ENCODE measurements around the gene SCGB1D2. TPM values are rescaled to one million over a fixed set of nuclear protein-coding genes. Genes with fewer than 3 reads are reported as not detected.
"Not testable (repeated sequence)": the region's sequence is repeated elsewhere in the genome, so short reads cannot be mapped to it uniquely, and the experiment has no call there.

The SCGB1D2 gene
- total RNA-seq: not detected in 2 replicates

DNA sequence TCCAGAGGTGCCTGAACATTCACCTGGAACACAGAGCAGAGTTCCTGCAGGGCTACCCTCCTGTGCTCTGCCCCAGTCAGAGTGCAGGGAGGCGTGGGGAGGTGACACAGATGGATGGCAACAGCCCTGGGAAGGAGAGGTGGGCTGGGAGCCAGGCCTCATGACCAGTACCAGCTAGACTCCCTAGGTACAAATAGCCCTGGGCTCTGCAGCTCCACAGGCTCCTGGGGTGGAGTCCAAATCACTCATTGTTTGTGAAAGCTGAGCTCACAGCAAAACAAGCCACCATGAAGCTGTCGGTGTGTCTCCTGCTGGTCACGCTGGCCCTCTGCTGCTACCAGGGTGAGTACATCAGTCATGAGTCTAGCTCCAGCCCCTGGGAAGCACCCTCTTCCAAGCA is at the start of gene SCGB1D2:
Gene SCGB1D2, plus strand, starts transcription at position 219 of the 400 bp plus-strand sequence. Its CDS starts 69 bp downstream, at position 288.
- no peak for DNase-seq (ENCODE audit: low read depth in 2 of 2)

GRCh38 chr11:62193952-62194351 is 48.1 kb upstream of the SCGB1D2 start:
- peak; percentile 20 to 23 for DNase-seq (ENCODE audit: low read depth in 2 of 2)

DNA sequence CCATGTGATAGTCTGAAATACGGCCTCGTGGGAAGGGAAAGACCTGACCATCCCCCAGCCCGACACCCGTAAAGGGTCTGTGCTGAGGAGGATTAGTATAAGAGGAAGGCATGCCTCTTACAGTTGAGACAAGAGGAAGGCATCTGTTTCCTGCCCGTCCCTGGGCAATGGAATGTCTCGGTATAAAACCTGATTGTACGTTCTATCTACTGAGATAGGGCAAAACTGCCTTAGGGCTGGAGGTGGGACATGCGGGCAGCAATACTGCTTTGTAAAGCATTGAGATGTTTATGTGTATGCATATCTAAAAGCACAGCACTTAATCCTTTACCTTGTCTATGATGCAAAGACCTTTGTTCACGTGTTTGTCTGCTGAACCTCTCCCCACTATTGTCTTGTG is 47.0 kb upstream of the SCGB1D2 start:
- DNase-seq (ENCODE audit: low read depth in 2 of 2): not testable (repeated sequence)

DNA sequence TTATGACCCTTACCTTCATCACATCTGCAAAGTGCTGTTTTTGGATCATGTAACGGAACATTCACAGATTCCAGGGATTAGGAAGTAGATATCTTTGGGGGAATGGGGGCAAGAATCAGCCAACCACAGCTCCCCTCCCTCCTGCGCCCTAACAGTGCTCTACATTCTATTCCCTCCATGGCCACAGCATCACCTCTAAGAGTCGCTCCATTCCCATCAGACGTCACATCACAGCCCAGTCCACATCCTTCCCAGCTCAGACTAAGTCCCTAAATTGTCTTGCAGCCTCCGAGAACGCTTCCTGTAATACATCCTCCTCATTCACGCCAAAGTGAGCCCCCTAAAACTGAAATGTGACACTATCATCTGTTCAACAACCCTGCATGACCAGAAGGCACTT is 46.1 kb upstream of the SCGB1D2 start:
- DNase-seq (ENCODE audit: low read depth in 2 of 2): no peak

- not testable (repeated sequence) for DNase-seq (ENCODE audit: low read depth in 2 of 2)
Measured at GRCh38 chr11:62197400-62197799, 44.6 kb upstream of the SCGB1D2 start.

- no peak for DNase-seq (ENCODE audit: low read depth in 2 of 2)
Measured at GRCh38 chr11:62201376-62201775, 40.7 kb upstream of the SCGB1D2 start.

- DNase-seq (ENCODE audit: low read depth in 2 of 2): no peak
Measured at GRCh38 chr11:62202910-62203309, 39.1 kb upstream of the SCGB1D2 start.

GRCh38 chr11:62204430-62204829 is 37.6 kb upstream of the SCGB1D2 start:
- no peak for DNase-seq (ENCODE audit: low read depth in 2 of 2)

- no peak for DNase-seq (ENCODE audit: low read depth in 2 of 2)
Measured at GRCh38 chr11:62205441-62205840, 36.6 kb upstream of the SCGB1D2 start.

DNA sequence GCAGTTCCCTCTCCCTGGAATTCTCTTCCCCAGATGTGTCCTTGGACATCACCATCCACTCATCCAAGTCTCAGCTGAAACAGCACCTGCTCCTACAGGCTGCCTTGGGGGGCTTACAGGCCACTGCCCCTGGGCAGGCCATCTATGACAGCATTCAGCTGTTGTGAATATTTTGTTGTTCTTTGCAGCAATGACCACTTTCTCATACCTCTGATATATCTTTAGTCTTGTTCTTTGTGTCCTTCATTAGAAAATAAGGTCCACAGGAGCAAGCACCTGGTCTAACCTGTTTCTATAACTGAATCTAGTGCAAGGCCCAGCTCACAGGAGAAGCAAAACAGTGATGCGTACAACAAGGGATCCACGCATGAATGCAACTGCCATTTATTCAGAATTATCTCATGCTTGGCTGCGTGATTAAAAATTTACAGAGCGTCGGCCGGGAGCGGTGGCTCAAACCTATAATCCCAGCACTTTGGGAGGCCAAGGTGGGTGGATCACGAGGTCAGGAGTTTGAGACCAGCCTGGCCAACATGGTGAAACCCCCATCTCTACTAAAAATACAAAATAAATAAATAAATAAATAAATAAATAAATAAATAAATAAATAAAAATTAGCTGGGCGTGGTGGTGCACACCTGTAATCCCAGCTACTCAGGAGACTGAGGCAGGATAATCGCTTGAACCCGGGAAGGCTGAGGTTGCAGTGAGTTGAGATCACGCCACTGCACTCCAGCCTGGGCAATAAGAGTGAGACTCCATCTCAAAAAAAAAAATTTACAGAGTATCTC is 35.6 kb upstream of the SCGB1D2 start:
- DNase-seq (ENCODE audit: low read depth in 2 of 2): not testable (repeated sequence)

DNA sequence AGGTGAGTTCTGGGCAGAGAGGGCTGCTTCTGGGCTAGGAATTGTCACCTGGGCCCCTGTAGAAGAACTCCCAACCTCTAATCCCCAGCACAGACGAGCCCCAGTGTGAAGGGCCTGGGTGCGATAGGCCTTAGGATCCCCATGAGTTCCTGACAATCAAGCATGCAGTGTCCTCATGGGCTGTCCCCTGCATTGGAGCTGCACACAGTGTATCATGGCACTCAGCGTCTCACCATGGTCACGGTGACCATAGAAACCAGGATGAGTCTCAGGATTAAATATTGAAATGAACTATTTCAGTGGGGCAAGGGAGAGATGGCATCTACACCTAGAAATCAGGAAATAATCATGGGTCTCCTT is 33.3 kb upstream of the SCGB1D2 start:
- no peak for DNase-seq (ENCODE audit: low read depth in 2 of 2)

- DNase-seq (ENCODE audit: low read depth in 2 of 2): peak; percentile 33 to 55
Measured at GRCh38 chr11:62217191-62217748, 24.8 kb upstream of the SCGB1D2 start.

DNA sequence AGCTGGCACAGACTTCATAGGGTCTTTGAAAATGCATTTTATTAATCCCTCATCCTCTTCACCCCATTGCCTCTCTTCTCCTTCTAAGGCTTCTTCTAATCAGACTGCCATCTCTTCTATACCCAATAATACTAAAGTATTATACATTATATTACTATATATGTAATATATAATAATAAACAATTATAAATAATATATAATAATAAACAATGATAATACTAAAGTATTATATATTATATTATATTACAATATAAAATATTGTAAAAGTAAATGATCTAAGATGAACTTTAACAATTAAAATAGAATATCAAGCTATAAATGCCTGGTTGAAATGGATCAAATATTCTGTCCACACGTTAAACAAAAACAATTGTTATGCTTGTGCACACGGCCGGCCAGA is 20.5 kb upstream of the SCGB1D2 start:
- DNase-seq (ENCODE audit: low read depth in 2 of 2): no peak

DNA sequence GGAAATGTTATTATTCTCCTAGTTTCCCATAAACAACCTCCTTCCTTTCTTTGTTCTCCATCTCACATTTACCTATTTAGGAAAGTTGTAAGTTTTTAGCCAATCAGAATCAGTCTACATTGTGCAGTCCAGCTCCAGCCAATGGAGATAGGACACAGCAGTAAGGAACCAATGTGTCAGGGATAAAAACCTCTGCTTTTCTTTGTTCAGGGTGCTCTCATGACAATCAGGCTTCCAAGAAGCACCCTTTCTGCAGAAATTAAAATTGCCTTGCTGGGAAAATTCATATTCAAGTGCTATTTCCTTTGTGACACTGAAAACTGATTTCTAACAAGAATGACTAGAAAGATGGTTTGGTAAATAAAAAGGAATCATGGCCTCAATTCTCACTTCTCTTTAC is 18.9 kb upstream of the SCGB1D2 start:
- DNase-seq (ENCODE audit: low read depth in 2 of 2): peak; percentile 11 to 35

DNA sequence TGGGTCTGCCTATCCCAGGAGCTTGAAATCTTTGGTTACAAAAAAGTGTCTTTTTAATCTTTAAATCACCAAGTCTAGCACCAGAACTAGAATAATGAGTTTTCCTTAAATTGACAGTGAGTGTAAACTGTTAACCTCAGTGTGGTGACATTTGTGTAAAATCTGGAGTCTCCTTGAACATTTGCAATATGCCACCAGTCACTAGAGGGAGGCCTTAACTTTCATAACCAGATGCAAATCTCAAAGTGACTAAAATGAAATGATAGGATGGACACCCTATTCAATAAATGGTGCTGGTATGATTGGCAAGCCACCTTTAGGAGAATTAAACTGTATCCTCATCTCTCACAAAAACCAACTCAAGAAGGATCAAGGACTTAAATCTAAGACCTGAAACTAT is 8.3 kb upstream of the SCGB1D2 start:
- DNase-seq (ENCODE audit: low read depth in 2 of 2): peak; percentile 26 to 44

GRCh38 chr11:62236187-62236586 is 5.9 kb upstream of the SCGB1D2 start:
- DNase-seq (ENCODE audit: low read depth in 2 of 2): no peak

GRCh38 chr11:62237499-62237898 is 4.5 kb upstream of the SCGB1D2 start:
- DNase-seq (ENCODE audit: low read depth in 2 of 2): no peak

DNA sequence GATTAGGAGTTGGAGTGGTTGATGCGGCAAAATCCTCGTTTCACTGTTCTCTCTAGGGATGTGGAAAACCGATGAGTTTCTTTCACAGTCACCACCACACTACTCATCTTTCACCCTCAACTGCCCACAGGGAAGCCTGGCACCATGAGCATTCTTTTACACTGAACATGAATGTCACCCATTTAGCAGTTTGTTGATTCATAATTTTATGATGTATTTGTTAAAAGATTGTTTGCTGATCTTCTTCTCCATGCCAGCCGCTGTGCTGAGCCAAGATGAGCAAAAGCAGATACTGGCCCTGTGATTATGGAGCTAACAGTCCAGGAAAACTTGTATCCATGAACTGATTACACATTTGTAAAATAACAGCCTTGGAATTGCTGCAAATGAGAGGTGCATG is 3.9 kb upstream of the SCGB1D2 start:
- DNase-seq (ENCODE audit: low read depth in 2 of 2): no peak

DNA sequence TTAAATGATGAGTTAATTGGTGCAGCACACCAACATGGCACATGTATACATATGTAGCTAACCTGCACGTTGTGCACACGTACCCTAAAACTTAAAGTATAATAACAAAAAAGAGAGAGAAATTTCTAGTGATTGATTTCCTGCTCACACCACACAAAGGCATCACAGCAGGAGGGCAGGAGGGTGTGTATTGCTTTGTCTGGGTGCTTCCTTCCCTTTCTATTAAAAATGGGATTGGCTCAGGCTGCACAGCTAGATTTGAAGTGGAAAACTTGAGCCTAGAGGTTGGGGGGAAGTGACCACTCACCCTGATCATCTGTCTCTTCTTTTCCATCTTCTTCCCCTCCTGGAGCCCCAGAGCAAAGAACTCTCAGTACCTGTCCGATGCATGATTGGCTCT is 944 bp upstream of the SCGB1D2 start:
- no peak for DNase-seq (ENCODE audit: low read depth in 2 of 2)

DNA sequence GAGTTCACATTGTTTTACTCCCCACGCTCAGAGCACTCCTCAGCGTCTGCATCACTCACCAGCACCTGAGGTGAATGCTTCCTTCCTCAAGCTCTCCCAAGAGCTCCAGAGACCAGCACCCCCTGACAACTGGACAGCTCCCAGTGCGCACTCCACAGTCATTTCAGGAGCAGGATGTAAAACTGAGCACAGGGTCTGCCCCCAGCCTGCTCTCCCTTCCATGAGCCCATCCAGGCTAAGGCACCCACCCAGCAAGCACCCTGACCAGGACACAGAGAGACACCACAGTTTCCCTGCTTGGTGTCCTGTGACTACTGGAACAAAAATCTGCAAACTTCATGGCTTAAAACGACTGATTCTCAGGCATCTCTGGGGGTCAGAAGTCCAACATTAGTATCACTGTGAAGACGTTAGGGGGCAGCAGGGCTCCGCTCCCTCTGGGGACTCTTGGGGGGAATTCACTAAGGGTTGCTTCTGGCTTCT is 3.3 kb downstream of the SCGB1D2 start:
- DNase-seq (ENCODE audit: low read depth in 2 of 2): peak; percentile 48 to 71

DNA sequence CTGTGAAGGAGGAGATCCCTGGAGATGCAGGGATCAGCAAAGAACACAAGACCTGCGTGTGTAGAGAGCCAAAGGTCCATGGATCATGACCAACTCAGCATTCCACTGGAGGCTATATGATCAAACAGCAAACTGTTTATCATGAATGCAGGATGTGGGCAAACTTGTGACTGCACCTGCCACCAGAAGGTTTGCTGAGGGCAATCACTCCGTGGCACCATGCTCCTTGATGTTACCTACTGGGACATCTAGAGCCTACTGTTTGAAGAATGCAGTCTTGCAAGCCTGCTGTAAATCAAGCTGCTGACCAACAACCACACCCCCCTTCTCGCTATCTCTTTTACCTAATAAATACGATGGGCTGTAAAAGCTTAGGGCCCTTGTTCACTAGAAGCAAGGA is 9.7 kb downstream of the SCGB1D2 start:
- DNase-seq (ENCODE audit: low read depth in 2 of 2): no peak

DNA sequence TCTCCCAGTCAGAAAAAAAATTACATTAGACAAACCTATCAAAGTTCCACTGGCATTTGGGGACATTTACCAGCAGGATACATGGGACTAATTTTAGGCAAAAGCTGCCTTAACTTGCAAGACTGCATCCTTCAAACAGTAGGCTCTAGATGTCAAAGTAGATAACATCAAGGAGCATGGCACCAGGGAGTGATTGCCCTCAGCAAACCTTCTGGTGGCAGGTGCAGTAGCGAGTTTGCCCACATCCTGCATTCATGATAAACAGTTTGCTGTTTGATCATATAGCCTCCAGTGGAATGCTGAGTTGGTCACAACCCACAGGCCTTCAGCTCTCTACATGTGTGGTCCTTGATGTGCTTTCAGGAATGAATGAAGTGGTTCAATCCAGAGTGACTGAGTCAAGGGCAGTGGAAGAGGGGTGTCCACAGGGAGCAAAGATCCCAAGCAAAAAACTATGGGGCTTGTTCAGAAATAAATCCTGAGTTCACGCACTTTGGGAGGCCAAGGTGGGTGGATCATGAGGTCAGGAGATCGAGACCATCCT is 12.0 kb downstream of the SCGB1D2 start:
- DNase-seq (ENCODE audit: low read depth in 2 of 2): no peak

- peak in 1 of 2 donors; percentile 33 for DNase-seq (ENCODE audit: low read depth in 2 of 2)
Measured at GRCh38 chr11:62256281-62256680, 14.2 kb downstream of the SCGB1D2 start.
